HEK293T (cell line): ENCODE data around the gene TBC1D10B.

ENCODE experiments used
- CTCF ChIA-PET: fragments of 350-600 bp; formaldehyde crosslinking; extraction: SDS; loops from one replicate; lab custom pipeline; 2021; ENCODE audit warnings: antibody characterized with exemption, inconsistent platforms; lab: Yijun Ruan, JAX
- POLR2A ChIA-PET: fragments of 350-600 bp; formaldehyde crosslinking; extraction: SDS; loops from one replicate; lab custom pipeline; 2020; ENCODE audit warnings: antibody characterized with exemption, inconsistent platforms; lab: Yijun Ruan, JAX
- DNase-seq: peaks from one replicate; pipeline ENCODE4 v3.0.0; 2012; ENCODE audit warnings: mixed read lengths; ENCODE audit errors: extremely low spot score
- ARNT ChIP-seq: fragments of 450-650 bp; IDR thresholded peaks from 2 replicates; pipeline ENCODE4 v1.6.1; 2017; ENCODE audit warnings: mild to moderate bottlenecking
- BHLHE40 ChIP-seq: fragments of 450-650 bp; IDR thresholded peaks from 2 replicates; pipeline ENCODE4 v1.6.1; 2016; ENCODE audit warnings: mild to moderate bottlenecking, moderate library complexity, borderline replicate concordance
- CTBP1 ChIP-seq: fragments of 450-650 bp; IDR thresholded peaks from 2 replicates; pipeline ENCODE4 v1.6.1; 2016; ENCODE audit warnings: borderline replicate concordance
- ELF4 ChIP-seq: fragments of 450-650 bp; IDR thresholded peaks from 2 replicates; pipeline ENCODE4 v1.6.1; 2017; ENCODE audit warnings: antibody characterized with exemption
- FOXA1 ChIP-seq: fragments of 450-650 bp; IDR thresholded peaks from 2 replicates; pipeline ENCODE4 v1.6.1; 2016; ENCODE audit warnings: mild to moderate bottlenecking
- FOXK2 ChIP-seq: fragments of 450-650 bp; IDR thresholded peaks from 2 replicates; pipeline ENCODE4 v1.6.1; 2016; ENCODE audit warnings: mild to moderate bottlenecking
- FOXM1 ChIP-seq: fragments of 450-650 bp; IDR thresholded peaks from 2 replicates; pipeline ENCODE4 v1.6.1; 2017; ENCODE audit warnings: mild to moderate bottlenecking, borderline replicate concordance
- HDGF ChIP-seq: fragments of 450-650 bp; IDR thresholded peaks from 2 replicates; pipeline ENCODE4 v1.6.1; 2017; ENCODE audit warnings: antibody characterized with exemption, borderline replicate concordance
- L3MBTL2 ChIP-seq: fragments of 450-650 bp; conservative IDR thresholded peaks from 2 replicates; pipeline ENCODE4 v1.6.1; 2016; ENCODE audit warnings: mild to moderate bottlenecking
- LEF1 ChIP-seq: fragments of 450-650 bp; IDR thresholded peaks from 2 replicates; pipeline ENCODE4 v1.6.1; 2017; ENCODE audit warnings: mild to moderate bottlenecking, borderline replicate concordance
- NFRKB ChIP-seq: fragments of 450-650 bp; IDR thresholded peaks from 2 replicates; pipeline ENCODE4 v1.6.1; 2016; ENCODE audit warnings: mild to moderate bottlenecking, moderate library complexity
- SP1 ChIP-seq: fragments of 450-650 bp; IDR thresholded peaks from 2 replicates; pipeline ENCODE4 v1.6.1; 2017
- SUZ12 ChIP-seq: fragments of 450-650 bp; IDR thresholded peaks from 2 replicates; pipeline ENCODE4 v1.6.1; 2016; ENCODE audit warnings: mild to moderate bottlenecking
- TARDBP ChIP-seq: fragments of 450-650 bp; IDR thresholded peaks from 2 replicates; pipeline ENCODE4 v1.6.1; 2016
- ZNF384 ChIP-seq: fragments of 450-650 bp; IDR thresholded peaks from 2 replicates; pipeline ENCODE4 v1.6.1; 2016
- TF ChIP-seq, protein P1 (sequence below): fragments of 450-650 bp; IDR thresholded peaks from 2 replicates; pipeline ENCODE4 v1.6.1; 2016

The TBC1D10B gene

DNA sequence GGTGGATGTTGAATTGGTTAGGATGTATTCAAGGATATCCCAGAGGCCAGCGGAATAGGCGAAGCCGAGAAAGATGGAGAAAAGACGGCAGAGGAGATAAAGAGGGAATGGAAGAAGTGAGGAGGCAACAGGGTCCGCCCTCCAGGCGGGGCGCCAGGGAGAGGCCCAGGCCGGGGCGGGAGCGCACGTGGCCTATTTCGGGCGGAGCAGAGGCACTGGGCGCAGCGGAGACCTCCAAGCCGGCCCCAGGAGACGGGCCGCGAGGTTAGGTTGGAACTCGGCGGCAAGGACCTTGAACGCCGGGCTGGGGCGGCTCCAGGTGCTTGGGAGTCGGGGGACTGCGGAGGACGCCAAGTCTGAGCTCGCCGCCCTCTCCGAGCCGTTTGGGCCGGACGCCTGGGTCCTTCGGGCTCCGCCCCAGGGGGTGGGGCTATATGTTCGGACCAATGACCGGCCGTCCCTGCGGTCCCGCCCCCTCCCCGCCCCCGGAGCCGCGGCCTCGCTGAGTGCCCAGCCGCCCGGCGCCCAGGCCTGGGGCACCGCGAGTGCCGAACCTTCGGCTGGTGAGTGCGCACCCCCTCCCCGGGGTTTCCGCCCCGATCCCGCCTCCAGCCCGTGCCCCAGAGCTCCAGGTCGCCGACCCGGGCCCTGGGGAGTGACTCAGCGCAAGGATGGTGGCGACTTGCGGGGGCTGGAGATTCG, 37.0 kb upstream of the TBC1D10B start, which contains the start of gene ZNF771:
TSS of gene ZNF771 (plus strand) at position 505 of the 702 bp plus-strand sequence. CDS start 448 bp downstream, outside the sequence.
- CTCF ChIA-PET: interaction anchor here (0.6 to 2.2 kb wide), 8 partner anchors 12 to 315 kb away, joined by 3 to 15 read pairs (median 4); partner anchors contain the start of genes DCTPP1, TBC1D10B and ZNF48
- peak; percentile 94 for DNase-seq
- TF ChIP-seq FOXA1 (no peak), FOXK2 (no peak), CTBP1 (peak; percentile 71), ELF4 (no peak; the same call in 1 of the 2 replicates), HDGF (0 out of 2 replicates have a peak, but pooled peaks have one; percentile 52), ZNF384 (no peak), L3MBTL2 (peak; percentile 94), ARNT (no peak), SUZ12 (no peak), SP1 (no peak), LEF1 (no peak; the same call in 1 of the 2 replicates), FOXM1 (no peak), BHLHE40 (no peak), TARDBP (no peak), NFRKB (no peak)
- TF ChIP-seq, protein P1, sequence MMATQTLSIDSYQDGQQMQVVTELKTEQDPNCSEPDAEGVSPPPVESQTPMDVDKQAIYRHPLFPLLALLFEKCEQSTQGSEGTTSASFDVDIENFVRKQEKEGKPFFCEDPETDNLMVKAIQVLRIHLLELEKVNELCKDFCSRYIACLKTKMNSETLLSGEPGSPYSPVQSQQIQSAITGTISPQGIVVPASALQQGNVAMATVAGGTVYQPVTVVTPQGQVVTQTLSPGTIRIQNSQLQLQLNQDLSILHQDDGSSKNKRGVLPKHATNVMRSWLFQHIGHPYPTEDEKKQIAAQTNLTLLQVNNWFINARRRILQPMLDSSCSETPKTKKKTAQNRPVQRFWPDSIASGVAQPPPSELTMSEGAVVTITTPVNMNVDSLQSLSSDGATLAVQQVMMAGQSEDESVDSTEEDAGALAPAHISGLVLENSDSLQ: no peak
- POLR2A ChIA-PET: interaction anchor here (0.6 to 7.4 kb wide), 31 partner anchors 9 to 352 kb away, joined by 3 to 97 read pairs (median 4); partner anchors contain the start of genes ALDOA, CD2BP2, DCTPP1 and FBRS

DNA sequence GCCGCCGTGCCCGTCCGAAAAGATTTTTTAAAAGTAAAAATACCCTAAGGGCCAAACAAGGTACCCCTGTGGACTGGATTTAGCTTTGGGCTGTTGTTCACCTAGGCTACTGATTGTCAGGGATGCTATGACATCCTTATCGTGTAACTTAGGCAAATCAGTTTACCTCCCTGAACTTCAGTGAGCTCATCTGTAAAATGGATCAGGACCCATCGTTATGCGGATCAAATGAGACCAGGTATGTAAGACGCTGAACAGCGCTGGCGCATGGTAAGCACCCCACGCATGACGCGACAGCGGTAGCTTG, 36.5 kb upstream of the TBC1D10B start:
- DNase-seq: no peak
- POLR2A ChIA-PET: interaction anchor here (0.9 to 7.4 kb wide), 18 partner anchors 9 to 341 kb away, joined by 3 to 97 read pairs (median 6); partner anchors contain the start of genes ALDOA, DCTPP1, SEPTIN1 and TBC1D10B
- CTCF ChIA-PET: interaction anchor here (0.6 to 2.2 kb wide), 5 partner anchors 11 to 313 kb away, joined by 3 to 15 read pairs (median 7); partner anchors contain the start of genes DCTPP1, TBC1D10B and ZNF48
- TF ChIP-seq, protein P1: no peak
- TF ChIP-seq ZNF384 (no peak), ELF4 (no peak), NFRKB (no peak), SP1 (no peak), SUZ12 (no peak), CTBP1 (no peak), HDGF (no peak), FOXA1 (no peak), TARDBP (no peak)

DNA sequence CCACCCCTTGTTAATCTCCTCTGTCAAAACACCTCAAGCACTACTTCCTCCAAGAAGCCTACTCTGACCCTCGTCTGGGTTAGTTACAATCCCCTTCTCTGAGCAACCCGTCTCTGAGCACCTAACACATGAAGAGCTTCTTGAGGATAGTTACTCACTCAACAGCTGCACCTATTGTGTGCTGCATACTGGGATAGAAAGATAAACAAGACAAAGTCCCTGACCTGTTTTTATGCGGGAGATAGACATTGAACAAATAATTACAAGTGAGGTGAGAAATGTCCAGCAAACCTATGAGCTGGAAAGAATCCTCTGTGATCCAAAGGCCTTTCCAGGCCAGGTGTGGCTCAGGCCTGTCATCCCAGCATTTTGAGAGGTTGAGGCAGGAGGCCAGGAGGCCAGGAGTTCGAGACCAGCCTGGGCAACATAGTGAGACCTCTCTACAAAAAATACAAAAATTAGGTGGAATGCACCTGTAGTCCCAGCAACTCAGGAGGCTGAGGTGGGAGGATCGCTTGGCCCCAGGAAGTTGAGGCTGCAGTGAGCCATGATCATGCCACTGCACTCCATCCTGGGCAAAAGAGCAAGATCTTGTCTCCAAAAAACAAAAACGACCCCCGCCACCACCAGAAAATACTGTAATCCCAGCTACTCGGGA, 31.6 kb upstream of the TBC1D10B start:
- ChIA-PET POLR2A (interaction anchor here (1.1 to 3.7 kb wide), 4 partner anchors 10 to 31 kb away, joined by 3 to 16 read pairs (median 6); partner anchors contain the start of gene DCTPP1), CTCF (interaction anchor here (1.4 kb wide), 1 partner anchor 10 kb away, joined by 5 read pairs; no protein-coding TSS in a partner anchor)
- DNase-seq: no peak
- TF ChIP-seq, protein P1: no peak
- TF ChIP-seq LEF1: no peak
- no peak for TF ChIP-seq BHLHE40
- no peak for TF ChIP-seq FOXM1
- TF ChIP-seq SP1: no peak
- no peak for TF ChIP-seq L3MBTL2
- no peak for TF ChIP-seq HDGF
- no peak for TF ChIP-seq NFRKB
- TF ChIP-seq CTBP1: no peak
- TF ChIP-seq FOXA1: no peak
- no peak for TF ChIP-seq ZNF384
- no peak for TF ChIP-seq TARDBP

DNA sequence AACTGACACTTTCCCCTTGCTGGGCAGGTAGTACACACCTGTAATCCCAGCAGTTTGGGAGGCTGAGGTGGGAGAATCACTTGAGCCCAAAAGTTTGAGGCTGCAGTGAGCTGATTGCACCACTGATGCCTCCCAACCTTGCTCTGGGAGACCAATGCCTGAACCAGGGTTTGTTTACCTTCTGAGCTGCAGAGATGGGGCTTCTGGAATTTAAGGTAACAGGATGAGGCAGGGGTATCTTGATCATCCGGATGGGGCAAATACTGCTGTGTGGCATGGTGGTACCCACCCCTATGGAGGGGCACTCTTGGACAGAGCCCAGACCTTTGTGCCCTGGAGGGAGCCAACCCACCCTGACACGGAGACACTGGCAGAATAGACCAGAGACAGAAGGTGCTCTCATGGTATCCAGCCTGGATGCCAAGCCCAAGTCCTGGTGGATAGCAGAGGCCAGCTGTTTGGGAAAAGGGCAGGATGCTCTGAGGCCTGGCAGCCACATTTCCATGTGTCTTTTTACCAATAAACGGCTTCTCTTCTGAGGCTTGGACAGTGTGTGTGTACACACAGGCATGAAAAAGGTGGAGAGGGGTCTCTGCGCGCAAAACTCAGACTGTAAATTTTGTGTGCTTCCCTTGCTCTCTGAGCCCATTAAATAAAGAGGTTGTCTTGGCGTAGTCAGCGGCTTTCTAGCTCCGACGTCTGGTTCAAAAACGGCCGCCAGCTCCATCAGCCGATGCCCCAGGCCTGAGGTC, 29.3 kb upstream of the TBC1D10B start:
- no peak for DNase-seq
- CTCF ChIA-PET: interaction anchor here (0.6 to 1.5 kb wide), 5 partner anchors 10 to 307 kb away, joined by 3 to 6 read pairs (median 4); partner anchors contain the start of gene TBX6
- POLR2A ChIA-PET: interaction anchor here (0.7 to 3.7 kb wide), 8 partner anchors 9 to 334 kb away, joined by 3 to 19 read pairs (median 4); partner anchors contain the start of genes ALDOA, CD2BP2, DCTPP1 and ZNF689
- TF ChIP-seq HDGF (no peak), NFRKB (no peak), FOXA1 (no peak), SP1 (no peak), SUZ12 (no peak), FOXK2 (no peak), LEF1 (no peak), TARDBP (no peak), CTBP1 (no peak)
